K562 (cell line): ENCODE measurements around the gene TCEANC2.
A peak's percentile ranks its signal among the peaks of the same experiment; 100 is the strongest.

Experiments used
- POLR2A ChIP-seq: fragments of 450-650 bp; conservative IDR thresholded peaks from 2 replicates; pipeline ENCODE4 v1.6.1; 2016
- POLR2AphosphoS5 ChIP-seq: IDR thresholded peaks from 2 replicates; pipeline ENCODE4 v1.6.1; 2011; ENCODE audit warnings: mild to moderate bottlenecking, low read depth, low read length, moderate library complexity; ENCODE audit not compliant: control insufficient read depth, insufficient read depth
- SIN3B ChIP-seq: fragments of 450-650 bp; IDR thresholded peaks from 2 replicates; pipeline ENCODE4 v1.6.1; 2017; ENCODE audit warnings: low read depth, mild to moderate bottlenecking, moderate library complexity
- TF ChIP-seq, protein P1 (sequence below), 2 experiments: fragments of 450-650 bp; formaldehyde crosslinking in 1 of 2; IDR thresholded peaks; 2 replicates each; pipeline versions ENCODE4 v1.4.0 to v1.6.1; 2014 to 2020; ENCODE audit warnings: mild to moderate bottlenecking in 2 of 2, borderline replicate concordance in 1 of 2, low read depth in 1 of 2
- TF ChIP-seq, protein P2 (sequence below): IDR thresholded peaks from 2 replicates; pipeline ENCODE4 v1.6.1; 2012; ENCODE audit warnings: low read depth, low read length, improper control_type of control experiment, borderline replicate concordance
- TF ChIP-seq, protein P3 (sequence below): fragments of 450-650 bp; IDR thresholded peaks from 2 replicates; pipeline ENCODE4 v1.6.1; 2018; ENCODE audit warnings: mild to moderate bottlenecking, low read depth; ENCODE audit not compliant: partially characterized antibody

DNA sequence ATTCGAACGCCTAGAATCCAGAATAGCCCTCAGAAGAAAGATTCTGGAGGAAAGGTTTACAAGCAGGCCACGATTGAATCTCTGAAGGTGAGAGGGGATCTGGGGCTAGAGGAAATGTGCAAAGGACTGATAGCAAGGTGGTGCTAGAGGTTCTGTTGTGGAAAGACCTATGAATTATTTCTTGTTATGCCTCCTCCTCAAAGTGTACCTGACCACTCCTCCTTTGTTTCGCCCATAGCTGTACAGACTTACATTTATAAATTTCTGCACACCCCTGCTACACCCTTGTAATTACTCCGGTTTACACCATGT lies 986 bp downstream of the TCEANC2 start:
- TF ChIP-seq POLR2AphosphoS5, result peak; percentile 84
- TF ChIP-seq, protein P1, sequence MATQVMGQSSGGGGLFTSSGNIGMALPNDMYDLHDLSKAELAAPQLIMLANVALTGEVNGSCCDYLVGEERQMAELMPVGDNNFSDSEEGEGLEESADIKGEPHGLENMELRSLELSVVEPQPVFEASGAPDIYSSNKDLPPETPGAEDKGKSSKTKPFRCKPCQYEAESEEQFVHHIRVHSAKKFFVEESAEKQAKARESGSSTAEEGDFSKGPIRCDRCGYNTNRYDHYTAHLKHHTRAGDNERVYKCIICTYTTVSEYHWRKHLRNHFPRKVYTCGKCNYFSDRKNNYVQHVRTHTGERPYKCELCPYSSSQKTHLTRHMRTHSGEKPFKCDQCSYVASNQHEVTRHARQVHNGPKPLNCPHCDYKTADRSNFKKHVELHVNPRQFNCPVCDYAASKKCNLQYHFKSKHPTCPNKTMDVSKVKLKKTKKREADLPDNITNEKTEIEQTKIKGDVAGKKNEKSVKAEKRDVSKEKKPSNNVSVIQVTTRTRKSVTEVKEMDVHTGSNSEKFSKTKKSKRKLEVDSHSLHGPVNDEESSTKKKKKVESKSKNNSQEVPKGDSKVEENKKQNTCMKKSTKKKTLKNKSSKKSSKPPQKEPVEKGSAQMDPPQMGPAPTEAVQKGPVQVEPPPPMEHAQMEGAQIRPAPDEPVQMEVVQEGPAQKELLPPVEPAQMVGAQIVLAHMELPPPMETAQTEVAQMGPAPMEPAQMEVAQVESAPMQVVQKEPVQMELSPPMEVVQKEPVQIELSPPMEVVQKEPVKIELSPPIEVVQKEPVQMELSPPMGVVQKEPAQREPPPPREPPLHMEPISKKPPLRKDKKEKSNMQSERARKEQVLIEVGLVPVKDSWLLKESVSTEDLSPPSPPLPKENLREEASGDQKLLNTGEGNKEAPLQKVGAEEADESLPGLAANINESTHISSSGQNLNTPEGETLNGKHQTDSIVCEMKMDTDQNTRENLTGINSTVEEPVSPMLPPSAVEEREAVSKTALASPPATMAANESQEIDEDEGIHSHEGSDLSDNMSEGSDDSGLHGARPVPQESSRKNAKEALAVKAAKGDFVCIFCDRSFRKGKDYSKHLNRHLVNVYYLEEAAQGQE (IDR thresholded peaks at IDR 0.05; ENCODE audit: borderline replicate concordance), result no peak
- TF ChIP-seq, protein P1 (CRISPR knock-in tag; IDR thresholded peaks at IDR 0.05; ENCODE audit: low read depth), result no peak
- no peak for TF ChIP-seq POLR2A
- TF ChIP-seq, protein P2, sequence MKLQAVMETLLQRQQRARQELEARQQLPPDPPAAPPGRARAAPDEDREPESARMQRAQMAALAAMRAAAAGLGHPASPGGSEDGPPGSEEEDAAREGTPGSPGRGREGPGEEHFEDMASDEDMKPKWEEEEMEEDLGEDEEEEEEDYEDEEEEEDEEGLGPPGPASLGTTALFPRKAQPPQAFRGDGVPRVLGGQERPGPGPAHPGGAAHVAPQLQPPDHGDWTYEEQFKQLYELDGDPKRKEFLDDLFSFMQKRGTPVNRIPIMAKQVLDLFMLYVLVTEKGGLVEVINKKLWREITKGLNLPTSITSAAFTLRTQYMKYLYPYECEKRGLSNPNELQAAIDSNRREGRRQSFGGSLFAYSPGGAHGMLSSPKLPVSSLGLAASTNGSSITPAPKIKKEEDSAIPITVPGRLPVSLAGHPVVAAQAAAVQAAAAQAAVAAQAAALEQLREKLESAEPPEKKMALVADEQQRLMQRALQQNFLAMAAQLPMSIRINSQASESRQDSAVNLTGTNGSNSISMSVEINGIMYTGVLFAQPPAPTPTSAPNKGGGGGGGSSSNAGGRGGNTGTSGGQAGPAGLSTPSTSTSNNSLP, result no peak
- TF ChIP-seq SIN3B, result no peak
- TF ChIP-seq, protein P3, sequence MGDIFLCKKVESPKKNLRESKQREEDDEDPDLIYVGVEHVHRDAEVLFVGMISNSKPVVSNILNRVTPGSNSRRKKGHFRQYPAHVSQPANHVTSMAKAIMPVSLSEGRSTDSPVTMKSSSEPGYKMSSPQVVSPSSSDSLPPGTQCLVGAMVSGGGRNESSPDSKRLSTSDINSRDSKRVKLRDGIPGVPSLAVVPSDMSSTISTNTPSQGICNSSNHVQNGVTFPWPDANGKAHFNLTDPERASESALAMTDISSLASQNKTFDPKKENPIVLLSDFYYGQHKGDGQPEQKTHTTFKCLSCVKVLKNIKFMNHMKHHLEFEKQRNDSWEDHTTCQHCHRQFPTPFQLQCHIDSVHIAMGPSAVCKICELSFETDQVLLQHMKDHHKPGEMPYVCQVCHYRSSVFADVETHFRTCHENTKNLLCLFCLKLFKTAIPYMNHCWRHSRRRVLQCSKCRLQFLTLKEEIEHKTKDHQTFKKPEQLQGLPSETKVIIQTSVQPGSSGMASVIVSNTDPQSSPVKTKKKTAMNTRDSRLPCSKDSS, result no peak
